ENCODE measurements around the gene HYAL3.

GRCh38 chr3:50321336-50322114 lies 22.3 kb upstream of the HYAL3 start:
- peak; percentile 70 for TF ChIP-seq CTCF (conservative IDR thresholded peaks at IDR 0.05; ENCODE audit: low read depth, low read length)
- TF ChIP-seq EZH2phosphoT487 (IDR thresholded peaks at IDR 0.05; ENCODE audit: borderline replicate concordance, low read length) = no peak
